SU-DHL-6 (cell line): ENCODE results near the gene ITPA.

Experiments
- H2AFZ ChIP-seq: fragments of 200-600 bp; sonication (generic); 2 replicates; pipeline ENCODE4 v1.6.1; 2014; ENCODE audit warnings: low read depth, mild to moderate bottlenecking, moderate library complexity, mixed read lengths, antibody characterized with exemption, low read length; ENCODE audit not compliant: severe bottlenecking
- H3F3A ChIP-seq: fragments of 200-600 bp; shearing (Covaris generic); 2 replicates; pipeline ENCODE4 v1.6.0; 2016; ENCODE audit warnings: antibody characterized with exemption, mild to moderate bottlenecking; ENCODE audit not compliant: insufficient read depth
- H3K27ac ChIP-seq: fragments of 200-600 bp; sonication (generic); 2 replicates; pipeline ENCODE4 v1.5.1; 2016; ENCODE audit warnings: low read depth, mild to moderate bottlenecking, low read length, moderate library complexity, mixed read lengths
- H3K27me3 ChIP-seq: fragments of 200-600 bp; sonication (generic), shearing (Covaris generic); 2 replicates; pipeline ENCODE4 v1.6.0; 2014; ENCODE audit warnings: mild to moderate bottlenecking, low read length
- H3K36me3 ChIP-seq: fragments of 200-600 bp; sonication (generic); 2 replicates; pipeline ENCODE4 v1.6.1; 2014; ENCODE audit warnings: mild to moderate bottlenecking, low read length, mixed read lengths
- H3K4me2 ChIP-seq: fragments of 300-600, 200-600 bp; shearing (Covaris generic), sonication (generic); 2 replicates; pipeline ENCODE4 v1.6.0; 2014; ENCODE audit warnings: low read length, low read depth, mild to moderate bottlenecking; ENCODE audit not compliant: poor library complexity, severe bottlenecking
- H3K4me3 ChIP-seq: fragments of 200-600 bp; sonication (generic); 2 replicates; pipeline ENCODE4 v1.5.1; 2014; ENCODE audit warnings: antibody characterized with exemption, low read length, mild to moderate bottlenecking, mixed read lengths; ENCODE audit not compliant: insufficient read depth, poor library complexity, severe bottlenecking
- H3K79me2 ChIP-seq: fragments of 200-600 bp; sonication (generic); 2 replicates; pipeline ENCODE4 v1.6.1; 2014; ENCODE audit warnings: mild to moderate bottlenecking, low read length, moderate library complexity; ENCODE audit not compliant: insufficient read depth
- H3K9ac ChIP-seq: fragments of 200-600 bp; sonication (generic); 2 replicates; pipeline ENCODE4 v1.7.0; 2014; ENCODE audit warnings: mild to moderate bottlenecking, low read length
- H3K9me2 ChIP-seq: fragments of 200-600 bp; sonication (generic); replicated peaks from 2 replicates; pipeline ENCODE4 v1.6.1; 2014; ENCODE audit warnings: low read length; ENCODE audit not compliant: insufficient read depth
- H3K9me3 ChIP-seq: fragments of 200-600 bp; sonication (generic); 2 replicates; pipeline ENCODE4 v1.6.1; 2014; ENCODE audit warnings: low read length, mixed read lengths; ENCODE audit not compliant: insufficient read depth
- H4K20me1 ChIP-seq: fragments of 200-600 bp; sonication (generic); 2 replicates; pipeline ENCODE4 v1.6.1; 2014; ENCODE audit warnings: low read depth, mild to moderate bottlenecking, antibody characterized with exemption, low read length, moderate library complexity, mixed read lengths
- CTCF ChIP-seq: fragments of 200-600 bp; sonication (generic); IDR thresholded peaks from one replicate; pipeline ENCODE4 v1.5.1; 2017; ENCODE audit warnings: antibody characterized with exemption, mild to moderate bottlenecking, low read length, moderate library complexity; ENCODE audit not compliant: insufficient read depth, poor library complexity, severe bottlenecking
- EZH2phosphoT487 ChIP-seq: fragments of 200-600 bp; sonication (generic), shearing (Covaris generic); conservative IDR thresholded peaks from 2 replicates; pipeline ENCODE4 v1.6.1; 2018; ENCODE audit warnings: mild to moderate bottlenecking, antibody characterized with exemption, low read length, moderate library complexity, mixed read lengths

The ITPA gene

DNA sequence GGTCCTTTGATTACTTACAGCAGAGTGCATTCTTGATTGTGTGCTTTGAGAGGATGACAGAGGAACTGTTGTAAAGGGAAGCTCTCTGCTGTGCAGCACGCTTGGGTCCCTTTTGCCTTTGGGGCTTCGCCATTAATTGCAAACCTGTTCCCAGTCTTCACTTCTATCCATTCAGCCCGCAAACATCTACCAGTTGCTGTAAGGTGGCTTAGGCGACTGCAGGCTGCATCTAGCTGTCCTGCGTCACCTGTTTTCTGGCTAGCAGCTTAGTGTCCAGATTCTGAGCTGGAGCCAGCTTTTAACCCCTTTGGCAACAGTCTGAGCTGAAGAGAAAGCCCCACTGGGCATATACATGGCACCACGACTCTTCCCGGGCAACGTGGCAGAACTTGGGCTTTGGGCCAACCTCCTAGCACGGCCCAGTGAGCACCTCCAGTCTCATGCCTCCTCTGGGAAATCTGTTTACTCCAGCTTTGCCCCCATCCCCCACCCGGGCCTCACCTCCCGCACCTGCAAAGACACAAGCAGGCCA lies 47.2 kb upstream of the ITPA start:
- Histone ChIP-seq H3K9me2 (no peaks in the 10 kb centered on the region), H3K9ac (no peak overlapping the region), H2AFZ (no peak overlapping the region), H4K20me1 (peaks cover 7% of the 10 kb centered on the region; the same call in 1 of the 2 replicates), H3K27me3 (no peaks in the 10 kb centered on the region), H3K79me2 (peaks cover 31% of the 10 kb centered on the region), H3K9me3 (no peaks in the 10 kb centered on the region), H3K27ac (no peak overlapping the region), H3K4me3 (no peak overlapping the region), H3F3A (0 out of 2 replicates have a peak, but pooled peaks cover 3% of the 10 kb centered on the region), H3K36me3 (no peaks in the 10 kb centered on the region), H3K4me2 (no peak overlapping the region)
- TF ChIP-seq EZH2phosphoT487 (no peak), CTCF (no peak)

DNA sequence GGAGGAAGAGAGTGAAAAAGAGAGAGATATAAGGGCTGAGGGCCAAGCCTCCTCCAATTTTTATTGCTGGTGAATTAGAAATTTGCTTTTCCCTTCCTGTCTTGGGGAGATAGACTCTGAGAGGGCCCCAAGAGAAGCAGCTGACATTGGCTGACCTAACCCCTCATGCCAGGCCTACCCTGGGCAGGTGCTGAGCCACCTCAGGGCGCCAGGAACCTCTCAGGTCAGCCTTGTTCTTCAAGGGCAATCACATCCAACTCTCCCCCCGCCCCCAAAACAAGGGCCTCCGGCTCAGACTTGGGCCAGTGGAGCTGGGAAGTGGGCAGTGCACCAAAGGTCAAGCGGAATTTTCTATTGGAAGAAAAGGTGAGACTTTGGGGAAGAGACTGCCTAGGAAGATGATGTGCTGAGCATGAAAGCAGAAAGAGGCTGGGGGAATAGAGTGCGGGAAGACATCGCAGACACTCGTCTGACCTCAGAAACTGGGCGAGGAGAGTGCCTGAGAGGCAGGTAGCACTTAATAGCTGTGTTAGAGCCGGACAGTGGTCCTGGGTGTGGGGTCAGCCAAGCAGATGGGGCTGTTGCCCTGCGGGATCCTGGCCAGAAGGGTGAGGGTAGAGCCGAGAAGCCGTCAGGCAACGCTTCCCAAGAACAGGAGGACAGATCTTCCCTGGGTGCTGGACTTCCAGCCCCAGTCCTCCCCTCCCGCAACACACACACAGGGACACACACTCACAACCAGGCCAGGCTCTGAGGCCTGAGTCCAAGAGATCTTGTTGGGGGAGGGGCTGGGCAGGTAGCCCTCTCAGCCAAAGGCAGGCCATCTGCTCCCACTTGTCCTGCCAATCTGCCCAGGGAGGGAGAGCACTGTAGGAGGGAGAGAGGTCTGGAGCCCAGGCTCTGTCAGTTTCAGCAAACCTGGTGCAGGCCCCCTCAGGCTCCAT lies 45.9 kb upstream of the ITPA start:
- H2AFZ ChIP-seq, result no peak overlapping the region
- no peaks in the 10 kb centered on the region for H3K27me3 ChIP-seq
- peaks cover 19% of the 10 kb centered on the region for H3K79me2 ChIP-seq
- H3K9me3 ChIP-seq, result no peaks in the 10 kb centered on the region
- no peaks in the 10 kb centered on the region for H3K36me3 ChIP-seq
- H3K4me3 ChIP-seq, result no peak overlapping the region
- H3K9ac ChIP-seq, result no peak overlapping the region
- no peak overlapping the region for H3K27ac ChIP-seq
- no peak for TF ChIP-seq CTCF
- TF ChIP-seq EZH2phosphoT487, result no peak
- H3K4me2 ChIP-seq, result no peak overlapping the region
- H3K9me2 ChIP-seq, result no peaks in the 10 kb centered on the region
- H3F3A ChIP-seq, result 0 out of 2 replicates have a peak, but pooled peaks cover 3% of the 10 kb centered on the region
- no peaks in the 10 kb centered on the region for H4K20me1 ChIP-seq

GRCh38 chr20:3164043-3164762 lies 45.1 kb upstream of the ITPA start:
- Histone ChIP-seq H3K9me2 (no peaks in the 10 kb centered on the region), H3K4me3 (no peak overlapping the region), H3K9me3 (no peaks in the 10 kb centered on the region), H3K9ac (no peak overlapping the region), H3K4me2 (no peak overlapping the region), H3F3A (0 out of 2 replicates have a peak, but pooled peaks cover 3% of the 10 kb centered on the region), H3K79me2 (peaks cover 10% of the 10 kb centered on the region), H4K20me1 (no peaks in the 10 kb centered on the region), H3K27ac (no peak overlapping the region), H3K27me3 (no peaks in the 10 kb centered on the region), H2AFZ (no peak overlapping the region), H3K36me3 (no peaks in the 10 kb centered on the region)
- TF ChIP-seq CTCF, result no peak
- TF ChIP-seq EZH2phosphoT487, result no peak
